ENCODE data around the gene CACNB4. TPM values are rescaled to one million over a fixed set of nuclear protein-coding genes. Genes with fewer than 3 reads are reported as not detected.

The CACNB4 gene
- polyA plus RNA-seq, 1 donor from 2014 or later, result 29.0 TPM

DNA sequence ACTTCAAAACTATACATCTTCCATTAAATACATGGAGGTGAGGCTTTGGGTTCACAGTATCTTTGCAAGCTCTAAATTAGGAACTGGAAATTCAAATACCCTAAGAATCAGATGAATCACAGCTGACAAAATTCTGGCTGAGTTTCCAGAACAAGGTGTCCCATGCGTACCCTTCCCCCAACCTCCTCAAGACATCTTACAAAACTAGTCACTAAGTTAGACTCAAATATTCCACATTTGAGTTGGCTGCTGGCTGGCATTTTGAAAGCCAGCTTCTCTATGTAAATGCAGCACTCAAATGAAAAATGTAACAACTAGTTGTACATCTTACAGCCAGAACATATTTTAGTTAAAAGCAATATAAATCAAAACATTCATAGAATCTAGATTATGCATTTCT lies 139.6 kb downstream of the CACNB4 start:
- no peaks in the 10 kb centered on the region for H3K9me3 ChIP-seq (ENCODE audit: low read length)
- no peaks in the 10 kb centered on the region for H3K9me2 ChIP-seq (ENCODE audit: insufficient read depth, low read length)
- no peaks in the 10 kb centered on the region for H3K36me3 ChIP-seq (ENCODE audit: insufficient read depth, low read length)
- H3K27ac ChIP-seq (ENCODE audit: low read length), result no peak overlapping the region
- H3K9ac ChIP-seq (ENCODE audit: low read length), result no peak overlapping the region
- no peak overlapping the region for H2AFZ ChIP-seq (ENCODE audit: low read depth, low read length)
- H3K79me2 ChIP-seq (replicated peaks; ENCODE audit: insufficient read depth, low read length), result no peaks in the 10 kb centered on the region
- TF ChIP-seq TAF1 (IDR thresholded peaks at IDR 0.05; ENCODE audit: low read depth) (no peak), RAD21 (conservative IDR thresholded peaks at IDR 0.05) (no peak), EP300 (conservative IDR thresholded peaks at IDR 0.05; ENCODE audit: poor library complexity, severe bottlenecking) (no peak), POLR2AphosphoS5 (IDR thresholded peaks at IDR 0.05) (no peak), MXI1 (conservative IDR thresholded peaks at IDR 0.05; ENCODE audit: poor library complexity, severe bottlenecking) (no peak), EZH2 (IDR thresholded peaks at IDR 0.05; ENCODE audit: borderline replicate concordance, insufficient read depth, low read length, poor library complexity, severe bottlenecking) (no peak), SMC3 (conservative IDR thresholded peaks at IDR 0.05; ENCODE audit: poor library complexity) (no peak)
- TF ChIP-seq, protein P1, sequence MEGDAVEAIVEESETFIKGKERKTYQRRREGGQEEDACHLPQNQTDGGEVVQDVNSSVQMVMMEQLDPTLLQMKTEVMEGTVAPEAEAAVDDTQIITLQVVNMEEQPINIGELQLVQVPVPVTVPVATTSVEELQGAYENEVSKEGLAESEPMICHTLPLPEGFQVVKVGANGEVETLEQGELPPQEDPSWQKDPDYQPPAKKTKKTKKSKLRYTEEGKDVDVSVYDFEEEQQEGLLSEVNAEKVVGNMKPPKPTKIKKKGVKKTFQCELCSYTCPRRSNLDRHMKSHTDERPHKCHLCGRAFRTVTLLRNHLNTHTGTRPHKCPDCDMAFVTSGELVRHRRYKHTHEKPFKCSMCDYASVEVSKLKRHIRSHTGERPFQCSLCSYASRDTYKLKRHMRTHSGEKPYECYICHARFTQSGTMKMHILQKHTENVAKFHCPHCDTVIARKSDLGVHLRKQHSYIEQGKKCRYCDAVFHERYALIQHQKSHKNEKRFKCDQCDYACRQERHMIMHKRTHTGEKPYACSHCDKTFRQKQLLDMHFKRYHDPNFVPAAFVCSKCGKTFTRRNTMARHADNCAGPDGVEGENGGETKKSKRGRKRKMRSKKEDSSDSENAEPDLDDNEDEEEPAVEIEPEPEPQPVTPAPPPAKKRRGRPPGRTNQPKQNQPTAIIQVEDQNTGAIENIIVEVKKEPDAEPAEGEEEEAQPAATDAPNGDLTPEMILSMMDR (IDR thresholded peaks at IDR 0.05; ENCODE audit: poor library complexity, severe bottlenecking), result no peak
- TF ChIP-seq, protein P2, sequence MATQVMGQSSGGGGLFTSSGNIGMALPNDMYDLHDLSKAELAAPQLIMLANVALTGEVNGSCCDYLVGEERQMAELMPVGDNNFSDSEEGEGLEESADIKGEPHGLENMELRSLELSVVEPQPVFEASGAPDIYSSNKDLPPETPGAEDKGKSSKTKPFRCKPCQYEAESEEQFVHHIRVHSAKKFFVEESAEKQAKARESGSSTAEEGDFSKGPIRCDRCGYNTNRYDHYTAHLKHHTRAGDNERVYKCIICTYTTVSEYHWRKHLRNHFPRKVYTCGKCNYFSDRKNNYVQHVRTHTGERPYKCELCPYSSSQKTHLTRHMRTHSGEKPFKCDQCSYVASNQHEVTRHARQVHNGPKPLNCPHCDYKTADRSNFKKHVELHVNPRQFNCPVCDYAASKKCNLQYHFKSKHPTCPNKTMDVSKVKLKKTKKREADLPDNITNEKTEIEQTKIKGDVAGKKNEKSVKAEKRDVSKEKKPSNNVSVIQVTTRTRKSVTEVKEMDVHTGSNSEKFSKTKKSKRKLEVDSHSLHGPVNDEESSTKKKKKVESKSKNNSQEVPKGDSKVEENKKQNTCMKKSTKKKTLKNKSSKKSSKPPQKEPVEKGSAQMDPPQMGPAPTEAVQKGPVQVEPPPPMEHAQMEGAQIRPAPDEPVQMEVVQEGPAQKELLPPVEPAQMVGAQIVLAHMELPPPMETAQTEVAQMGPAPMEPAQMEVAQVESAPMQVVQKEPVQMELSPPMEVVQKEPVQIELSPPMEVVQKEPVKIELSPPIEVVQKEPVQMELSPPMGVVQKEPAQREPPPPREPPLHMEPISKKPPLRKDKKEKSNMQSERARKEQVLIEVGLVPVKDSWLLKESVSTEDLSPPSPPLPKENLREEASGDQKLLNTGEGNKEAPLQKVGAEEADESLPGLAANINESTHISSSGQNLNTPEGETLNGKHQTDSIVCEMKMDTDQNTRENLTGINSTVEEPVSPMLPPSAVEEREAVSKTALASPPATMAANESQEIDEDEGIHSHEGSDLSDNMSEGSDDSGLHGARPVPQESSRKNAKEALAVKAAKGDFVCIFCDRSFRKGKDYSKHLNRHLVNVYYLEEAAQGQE (IDR thresholded peaks at IDR 0.05; ENCODE audit: borderline replicate concordance), result no peak
- no peak overlapping the region for H3K4me2 ChIP-seq (ENCODE audit: low read length)
- H3K27me3 ChIP-seq (ENCODE audit: insufficient read depth, low read depth, low read length), result no peaks in the 10 kb centered on the region
- H3F3A ChIP-seq (ENCODE audit: insufficient read depth, low read length, poor library complexity, severe bottlenecking), result no peaks in the 10 kb centered on the region
- no peak overlapping the region for H3K4me3 ChIP-seq (ENCODE audit: low read length)
- H4K20me1 ChIP-seq (ENCODE audit: insufficient read depth), result no peaks in the 10 kb centered on the region

DNA sequence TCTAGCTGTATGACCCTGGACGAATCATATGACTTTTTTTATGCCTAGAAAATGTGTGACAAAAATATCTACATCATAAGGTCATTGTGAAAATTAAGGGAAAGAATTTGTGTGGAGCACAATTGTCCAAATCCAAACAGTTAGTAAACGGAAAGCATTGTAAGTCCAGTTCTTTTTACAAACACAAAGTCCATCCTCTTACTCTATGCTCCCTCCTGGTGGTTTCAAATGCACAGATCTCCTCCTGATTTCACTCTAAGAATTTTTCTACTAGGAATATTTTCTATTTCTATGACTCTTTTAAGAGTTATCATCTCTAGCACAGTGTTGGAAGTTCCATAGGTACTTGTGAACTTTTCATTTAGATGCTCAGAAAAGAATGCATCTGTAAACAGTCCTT lies 145.4 kb downstream of the CACNB4 start:
- H3K9ac ChIP-seq (ENCODE audit: low read length), result no peak overlapping the region
- H2AFZ ChIP-seq (ENCODE audit: low read depth, low read length), result no peak overlapping the region
- TF ChIP-seq MXI1 (conservative IDR thresholded peaks at IDR 0.05; ENCODE audit: poor library complexity, severe bottlenecking) (no peak), EP300 (conservative IDR thresholded peaks at IDR 0.05; ENCODE audit: poor library complexity, severe bottlenecking) (no peak)
- no peaks in the 10 kb centered on the region for H3K36me3 ChIP-seq (ENCODE audit: insufficient read depth, low read length)
- no peaks in the 10 kb centered on the region for H4K20me1 ChIP-seq (ENCODE audit: insufficient read depth)
- H3K4me2 ChIP-seq (ENCODE audit: low read length), result no peak overlapping the region
- no peaks in the 10 kb centered on the region for H3K79me2 ChIP-seq (replicated peaks; ENCODE audit: insufficient read depth, low read length)
- no peaks in the 10 kb centered on the region for H3F3A ChIP-seq (ENCODE audit: insufficient read depth, low read length, poor library complexity, severe bottlenecking)
- no peaks in the 10 kb centered on the region for H3K9me2 ChIP-seq (ENCODE audit: insufficient read depth, low read length)
- no peak overlapping the region for H3K27ac ChIP-seq (ENCODE audit: low read length)
- peaks cover 5% of the 10 kb centered on the region for H3K27me3 ChIP-seq (ENCODE audit: insufficient read depth, low read depth, low read length)
- no peaks in the 10 kb centered on the region for H3K9me3 ChIP-seq (ENCODE audit: low read length)
- no peak overlapping the region for H3K4me3 ChIP-seq (ENCODE audit: low read length)
